Measurements from ENCODE around the gene FAM184A.

- TF ChIP-seq CTCF (IDR thresholded peaks at IDR 0.05; ENCODE audit: extremely low read depth in 1 of 2, insufficient read depth in 1 of 2, low read depth in 1 of 2, low read length in 2 of 2) (no peak), POLR2AphosphoS5 (IDR thresholded peaks at IDR 0.05; ENCODE audit: insufficient read depth, low read depth, low read length) (no peak), POLR2A (IDR thresholded peaks at IDR 0.05; ENCODE audit: low read depth, low read length) (no peak), EZH2 (IDR thresholded peaks at IDR 0.05; ENCODE audit: borderline replicate concordance, low read depth, low read length, severe bottlenecking) (no peak), JUN (IDR thresholded peaks at IDR 0.05; ENCODE audit: borderline replicate concordance, insufficient read depth, insufficient read length, low read depth) (no peak), MYC (IDR thresholded peaks at IDR 0.05; ENCODE audit: low read depth, low read length) (no peak), MAX (IDR thresholded peaks at IDR 0.05; ENCODE audit: insufficient read depth, insufficient read length) (no peak), GATA2 (IDR thresholded peaks at IDR 0.05; ENCODE audit: insufficient read depth, insufficient read length, low read depth, low read length) (no peak), FOS (IDR thresholded peaks at IDR 0.05; ENCODE audit: borderline replicate concordance, insufficient read depth, low read length) (no peak)
Observed at GRCh38 chr6:118953391-118953790, 125.1 kb downstream of the FAM184A start.

Data from endothelial cell of umbilical vein (primary cell).